Tibial artery (tissue), 4 donors: ENCODE data around the gene RANBP3.
"Not testable (repeated sequence)": the region's sequence is repeated elsewhere in the genome, so short reads cannot be mapped to it uniquely, and the experiment has no call there.

ENCODE experiments used
- DNase-seq, 2 donors: peaks; one replicate each; pipeline ENCODE4 v3.0.0-alpha.2; 2019
- H3K27ac ChIP-seq, 2 donors: fragments of 200-600 bp; sonication (generic) in 1 of 2; 1 replicate in 1 of 2; 2 replicates in 1 of 2; pipeline ENCODE4 v1.5.1; 2018 to 2019; ENCODE audit warnings: mild to moderate bottlenecking in 1 of 2
- H3K27me3 ChIP-seq, 2 donors: fragments of 200-600 bp; sonication (generic) in 1 of 2; one replicate each; pipeline versions ENCODE4 v1.5.1 to v1.6.0; 2016 to 2019
- H3K36me3 ChIP-seq, 3 donors: fragments of 200-600 bp; sonication (generic) in 2 of 3; one replicate each; pipeline ENCODE4 v1.5.1; 2016 to 2019; ENCODE audit warnings: mild to moderate bottlenecking in 2 of 3
- H3K4me1 ChIP-seq, 4 donors: fragments of 200-600 bp; sonication (generic) in 2 of 4; 1 replicate in 3 of 4; 2 replicates in 1 of 4; pipeline ENCODE4 v1.5.1; 2016 to 2019
- H3K4me3 ChIP-seq, 2 donors: fragments of 200-600 bp; sonication (generic) in 1 of 2; 1 replicate in 1 of 2; 2 replicates in 1 of 2; pipeline ENCODE4 v1.5.1; 2018 to 2019; ENCODE audit warnings: mild to moderate bottlenecking in 2 of 2
- H3K9me3 ChIP-seq, 3 donors: fragments of 200-600 bp; sonication (generic) in 1 of 3; one replicate each; pipeline ENCODE4 v1.5.1; 2016 to 2019
- intact Hi-C: fragments of 100-400 bp; cut with DNase I; formaldehyde crosslinking; loops from one replicate; pipeline ENCODE4 v1.15.0; 2023; ENCODE audit warnings: low total_unique reads
- TF ChIP-seq, protein P1 (sequence below), 2 experiments: fragments of 200-600 bp in 1 of 2; fragments of 450-650 bp in 1 of 2; IDR thresholded peaks; one replicate each; pipeline ENCODE4 v1.5.1; 2017 to 2019; ENCODE audit warnings: antibody characterized with exemption in 2 of 2, mild to moderate bottlenecking in 1 of 2, moderate library complexity in 1 of 2

RANBP3 gene, protein sequence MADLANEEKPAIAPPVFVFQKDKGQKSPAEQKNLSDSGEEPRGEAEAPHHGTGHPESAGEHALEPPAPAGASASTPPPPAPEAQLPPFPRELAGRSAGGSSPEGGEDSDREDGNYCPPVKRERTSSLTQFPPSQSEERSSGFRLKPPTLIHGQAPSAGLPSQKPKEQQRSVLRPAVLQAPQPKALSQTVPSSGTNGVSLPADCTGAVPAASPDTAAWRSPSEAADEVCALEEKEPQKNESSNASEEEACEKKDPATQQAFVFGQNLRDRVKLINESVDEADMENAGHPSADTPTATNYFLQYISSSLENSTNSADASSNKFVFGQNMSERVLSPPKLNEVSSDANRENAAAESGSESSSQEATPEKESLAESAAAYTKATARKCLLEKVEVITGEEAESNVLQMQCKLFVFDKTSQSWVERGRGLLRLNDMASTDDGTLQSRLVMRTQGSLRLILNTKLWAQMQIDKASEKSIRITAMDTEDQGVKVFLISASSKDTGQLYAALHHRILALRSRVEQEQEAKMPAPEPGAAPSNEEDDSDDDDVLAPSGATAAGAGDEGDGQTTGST

DNA sequence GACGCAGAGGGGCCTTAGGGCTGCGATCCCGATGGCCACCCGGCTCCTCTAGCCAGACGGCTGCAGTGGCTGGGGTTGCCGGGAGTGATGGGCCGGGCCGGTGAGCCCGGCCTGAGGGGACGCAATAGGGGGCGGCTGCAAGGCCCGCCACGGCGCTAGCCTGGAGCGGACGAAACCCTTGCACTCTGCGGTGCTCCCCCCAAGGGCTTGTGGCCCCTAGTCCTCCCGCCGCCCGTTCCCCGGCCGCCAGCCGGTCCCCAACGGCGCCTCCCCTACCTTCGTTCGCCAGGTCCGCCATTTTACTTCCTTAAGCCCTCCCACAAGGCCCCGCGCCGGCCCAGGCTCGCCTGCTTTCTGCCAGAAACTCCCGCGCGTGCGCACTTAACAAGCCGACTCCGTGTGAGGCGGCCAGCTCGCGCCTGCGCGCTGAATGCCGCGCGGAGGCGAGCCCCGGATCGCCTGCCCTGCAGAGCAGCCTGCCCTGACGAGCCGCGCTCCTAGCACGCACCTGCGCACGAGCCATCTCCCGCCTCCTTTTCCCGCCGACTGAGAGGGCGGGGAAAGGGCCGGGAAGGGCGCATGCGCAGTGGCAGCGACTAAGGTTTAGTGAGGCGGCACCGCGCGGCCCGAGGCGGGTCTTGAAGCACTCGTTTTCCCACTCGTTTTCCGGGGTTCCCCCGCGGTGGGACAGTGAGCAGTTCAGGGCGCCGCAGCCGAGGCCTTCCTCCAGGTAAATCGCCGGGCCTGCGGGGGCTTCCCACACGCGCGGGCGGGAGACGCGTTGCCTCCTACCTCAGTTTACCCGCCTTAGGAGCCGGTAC is at the start of gene RANBP3:
TSS of gene RANBP3 (minus strand) at position 356 of the 821 bp plus-strand sequence. CDS start at position 298, 58 bp downstream.
- H3K4me3 ChIP-seq = peak within 1 kb of the TSS; percentile 64 to 78
- H3K27ac ChIP-seq = peak within 1 kb of the TSS; percentile 83 to 89
- H3K27me3 ChIP-seq = no peaks in the 10 kb centered on the region
- TF ChIP-seq, protein P1, sequence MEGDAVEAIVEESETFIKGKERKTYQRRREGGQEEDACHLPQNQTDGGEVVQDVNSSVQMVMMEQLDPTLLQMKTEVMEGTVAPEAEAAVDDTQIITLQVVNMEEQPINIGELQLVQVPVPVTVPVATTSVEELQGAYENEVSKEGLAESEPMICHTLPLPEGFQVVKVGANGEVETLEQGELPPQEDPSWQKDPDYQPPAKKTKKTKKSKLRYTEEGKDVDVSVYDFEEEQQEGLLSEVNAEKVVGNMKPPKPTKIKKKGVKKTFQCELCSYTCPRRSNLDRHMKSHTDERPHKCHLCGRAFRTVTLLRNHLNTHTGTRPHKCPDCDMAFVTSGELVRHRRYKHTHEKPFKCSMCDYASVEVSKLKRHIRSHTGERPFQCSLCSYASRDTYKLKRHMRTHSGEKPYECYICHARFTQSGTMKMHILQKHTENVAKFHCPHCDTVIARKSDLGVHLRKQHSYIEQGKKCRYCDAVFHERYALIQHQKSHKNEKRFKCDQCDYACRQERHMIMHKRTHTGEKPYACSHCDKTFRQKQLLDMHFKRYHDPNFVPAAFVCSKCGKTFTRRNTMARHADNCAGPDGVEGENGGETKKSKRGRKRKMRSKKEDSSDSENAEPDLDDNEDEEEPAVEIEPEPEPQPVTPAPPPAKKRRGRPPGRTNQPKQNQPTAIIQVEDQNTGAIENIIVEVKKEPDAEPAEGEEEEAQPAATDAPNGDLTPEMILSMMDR (IDR thresholded peaks at IDR 0.05) = no peak
- H3K4me1 ChIP-seq = peaks cover 6 to 52% (median 37%) of the 10 kb centered on the region in 4 donors
- peak; percentile 99 for DNase-seq
- intact Hi-C loops = loop anchor here (2.0 kb wide), 1 partner anchor 73 kb away; the partner anchor contains the start of gene VMAC
- H3K9me3 ChIP-seq = no peaks in the 10 kb centered on the region
- peaks cover 5 to 16% (median 10%) of the 10 kb centered on the region in 3 donors for H3K36me3 ChIP-seq

DNA sequence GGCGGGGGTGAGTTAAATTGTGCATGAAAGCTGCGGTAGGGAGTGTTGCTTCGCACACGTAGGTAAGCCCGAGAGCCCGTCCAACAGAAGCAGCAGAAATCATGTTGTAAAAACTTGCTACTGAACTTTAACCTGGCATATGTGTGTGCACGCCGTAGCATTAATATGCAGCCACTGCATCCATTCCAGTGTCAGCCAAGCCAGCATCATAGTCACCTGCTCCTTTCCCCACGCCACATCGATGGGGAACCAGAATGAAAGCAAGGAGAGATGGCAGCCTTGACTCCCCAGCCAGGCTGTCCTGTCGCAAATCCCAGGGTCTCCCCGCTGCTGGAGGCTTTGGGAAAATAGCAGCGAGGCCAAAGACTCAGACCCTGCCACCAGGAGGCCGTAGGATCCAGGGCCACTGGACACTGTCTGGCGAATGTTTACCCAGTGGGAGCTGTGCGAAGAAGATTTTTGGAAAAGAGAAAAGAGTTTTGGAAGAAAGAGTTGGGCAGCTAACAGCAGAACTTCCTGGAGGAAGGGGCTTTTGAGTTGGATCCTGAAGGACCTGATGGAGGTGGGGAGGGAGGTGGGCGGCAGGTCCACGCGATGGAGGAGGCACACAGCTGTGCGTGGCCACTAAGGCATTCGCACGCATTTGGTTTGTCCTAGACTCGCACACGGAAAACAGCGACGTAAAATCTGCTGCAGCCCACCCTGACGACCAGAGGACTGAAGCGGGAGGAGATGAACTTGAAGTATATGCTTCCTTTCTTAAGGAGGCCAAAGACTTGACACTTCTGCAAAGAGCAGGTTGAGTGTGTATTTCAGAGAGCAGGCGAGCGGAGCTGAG is 48.7 kb upstream of the RANBP3 start:
- Histone ChIP-seq H3K27me3 (no peaks in the 10 kb centered on the region), H3K36me3 (peaks cover 10 to 45% (median 21%) of the 10 kb centered on the region in 3 donors), H3K27ac (no peak overlapping the region), H3K9me3 (no peaks in the 10 kb centered on the region), H3K4me1 (peaks cover 0 to 14% (median 2%) of the 10 kb centered on the region in 4 donors), H3K4me3 (no peak overlapping the region)
- TF ChIP-seq, protein P1 (IDR thresholded peaks at IDR 0.05) = no peak
- DNase-seq = peak; percentile 1 to 16
- intact Hi-C loops = no loop called here

DNA sequence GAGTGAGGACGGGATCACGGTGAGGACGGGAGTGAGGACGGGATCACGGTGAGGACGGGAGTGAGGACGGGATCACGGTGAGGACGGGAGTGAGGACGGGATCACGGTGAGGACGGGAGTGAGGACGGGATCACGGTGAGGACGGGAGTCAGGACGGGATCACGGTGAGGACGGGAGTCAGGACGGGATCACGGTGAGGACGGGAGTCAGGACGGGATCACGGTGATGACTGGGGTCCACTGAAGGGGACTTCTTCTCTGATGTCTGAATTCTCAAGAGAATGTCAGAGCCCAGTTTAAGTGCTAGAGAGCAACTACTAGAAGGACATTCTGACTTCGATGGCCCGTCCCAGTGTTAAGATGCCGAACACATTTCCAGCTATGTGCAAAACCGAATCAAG is 46.8 kb upstream of the RANBP3 start:
- H3K27ac ChIP-seq, H3K9me3 ChIP-seq, DNase-seq, intact Hi-C loops, H3K4me3 ChIP-seq, H3K27me3 ChIP-seq: not testable (repeated sequence)
- peaks cover 10 to 54% (median 21%) of the 10 kb centered on the region in 3 donors for H3K36me3 ChIP-seq
- peaks cover 0 to 14% (median 2%) of the 10 kb centered on the region in 4 donors for H3K4me1 ChIP-seq

DNA sequence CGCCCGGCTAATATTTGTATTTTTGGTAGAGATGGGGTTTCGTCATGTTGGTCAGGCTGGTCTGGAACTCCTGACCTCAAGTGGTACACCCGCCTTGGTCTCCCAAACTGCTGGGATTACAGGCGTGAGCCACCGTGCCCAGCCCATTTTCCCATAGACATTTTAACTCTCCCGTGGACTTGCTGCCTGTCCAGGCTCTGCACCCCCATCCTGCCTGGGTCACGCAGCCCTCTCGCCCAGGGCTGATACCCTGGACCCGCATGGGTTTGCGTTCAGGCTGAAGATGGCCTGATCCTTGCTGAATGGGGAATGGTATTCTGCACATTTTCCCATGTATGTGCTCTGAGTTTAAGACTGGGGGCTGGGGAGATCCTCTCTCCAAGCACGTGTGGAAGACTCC is 46.0 kb upstream of the RANBP3 start:
- no peak for DNase-seq
- peaks cover 0 to 14% (median 2%) of the 10 kb centered on the region in 4 donors for H3K4me1 ChIP-seq
- no peak overlapping the region for H3K4me3 ChIP-seq
- no peaks in the 10 kb centered on the region for H3K27me3 ChIP-seq
- peak overlapping the region in 1 of 2 donors; percentile 57 for H3K27ac ChIP-seq
- H3K9me3 ChIP-seq = no peaks in the 10 kb centered on the region
- intact Hi-C loops = no loop called here
- TF ChIP-seq, protein P1 (IDR thresholded peaks at IDR 0.05) = no peak
- peaks cover 10 to 56% (median 18%) of the 10 kb centered on the region in 3 donors for H3K36me3 ChIP-seq

DNA sequence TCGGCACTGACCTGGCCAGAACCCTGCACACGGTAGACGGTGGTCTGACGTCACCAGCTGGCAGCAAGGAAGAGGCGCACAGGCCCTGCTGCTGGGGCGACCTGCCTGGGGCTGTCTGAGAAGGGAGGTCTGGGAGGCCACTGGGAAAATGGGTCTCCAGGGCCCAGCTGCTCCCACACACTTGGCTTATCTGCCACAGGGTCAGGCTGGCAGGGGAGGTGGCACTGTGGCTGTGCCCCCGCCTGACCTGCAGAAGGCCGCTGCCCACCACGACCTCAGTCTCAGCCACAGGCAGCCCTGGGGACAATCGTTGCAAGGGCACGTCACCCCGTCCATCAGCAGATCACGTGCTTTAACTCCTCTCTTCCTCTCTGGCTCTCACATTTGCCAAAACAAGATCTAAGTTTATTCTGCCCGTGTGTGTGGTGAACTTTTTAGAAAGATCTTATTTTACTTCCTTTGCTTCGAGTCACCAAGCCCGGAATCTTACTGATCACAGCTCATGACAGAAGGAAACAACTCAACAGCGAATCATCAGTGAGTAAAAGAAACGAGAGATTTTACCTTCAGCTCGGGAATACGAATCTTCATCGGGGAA is 45.2 kb upstream of the RANBP3 start:
- no peaks in the 10 kb centered on the region for H3K9me3 ChIP-seq
- intact Hi-C loops = no loop called here
- peaks cover 10 to 56% (median 14%) of the 10 kb centered on the region in 3 donors for H3K36me3 ChIP-seq
- peak overlapping the region; percentile 49 to 57 for H3K27ac ChIP-seq
- no peak for DNase-seq
- no peaks in the 10 kb centered on the region for H3K27me3 ChIP-seq
- TF ChIP-seq, protein P1 (IDR thresholded peaks at IDR 0.05) = no peak
- H3K4me3 ChIP-seq = no peak overlapping the region
- peaks cover 0 to 14% (median 2%) of the 10 kb centered on the region in 4 donors for H3K4me1 ChIP-seq
